Progenitor cell of endocrine pancreas (in vitro differentiated cells): ENCODE data around the gene LRRC8B. TPM values are rescaled to one million over a fixed set of nuclear protein-coding genes. Genes with fewer than 3 reads are reported as not detected.

Source experiments
- DNase-seq: peaks from one replicate; pipeline ENCODE4 v3.0.0; 2021; ENCODE audit warnings: low spot score; ENCODE audit not compliant: unreplicated experiment
- H3K27ac Mint-ChIP-seq: 2 replicates; pipeline ENCODE4 v1.8.0; 2021; ENCODE audit warnings: mild to moderate bottlenecking, moderate library complexity, mixed read lengths
- H3K27me3 Mint-ChIP-seq: 2 replicates; pipeline ENCODE4 v1.8.0; 2021; ENCODE audit warnings: mixed read lengths
- H3K36me3 Mint-ChIP-seq: 2 replicates; pipeline ENCODE4 v1.8.0; 2022; ENCODE audit warnings: mixed read lengths; ENCODE audit not compliant: insufficient read depth
- H3K4me1 Mint-ChIP-seq: 2 replicates; pipeline ENCODE4 v1.8.0; 2021; ENCODE audit warnings: low read depth, mixed read lengths
- H3K4me3 Mint-ChIP-seq: 2 replicates; pipeline ENCODE4 v1.8.0; 2021; ENCODE audit warnings: low read depth, mild to moderate bottlenecking, moderate library complexity, mixed read lengths
- H3K9me3 Mint-ChIP-seq: 2 replicates; pipeline ENCODE4 v1.8.0; 2021; ENCODE audit warnings: low read depth, mixed read lengths
- CTCF ChIP-seq: fragments of 200-600 bp; sonication (generic); IDR thresholded peaks from one replicate; pipeline ENCODE4 v1.5.0; 2021; ENCODE audit warnings: antibody characterized with exemption, mild to moderate bottlenecking; ENCODE audit not compliant: unreplicated experiment
- total RNA-seq: library from RNA; stranded (reverse); gene quantifications from 2 replicates; pipeline ENCODE4 v1.2.1, GENCODE V29; 2021

Gene LRRC8B
- total RNA-seq, 1 donor from 2014 or later, result 22.2 TPM

GRCh38 chr1:89602871-89603404 is 78.3 kb downstream of the LRRC8B start:
- H3K4me1 Mint-ChIP-seq, result no peaks in the 10 kb centered on the region
- H3K27ac Mint-ChIP-seq, result no peak overlapping the region
- no peak for DNase-seq
- H3K36me3 Mint-ChIP-seq, result no peaks in the 10 kb centered on the region
- TF ChIP-seq CTCF, result no peak
- H3K4me3 Mint-ChIP-seq, result no peak overlapping the region
- H3K27me3 Mint-ChIP-seq, result no peaks in the 10 kb centered on the region
- no peaks in the 10 kb centered on the region for H3K9me3 Mint-ChIP-seq

GRCh38 chr1:89603651-89604413 is 79.2 kb downstream of the LRRC8B start:
- DNase-seq, result no peak
- Mint-ChIP-seq H3K27me3 (no peaks in the 10 kb centered on the region), H3K36me3 (no peaks in the 10 kb centered on the region), H3K4me3 (no peak overlapping the region), H3K9me3 (no peaks in the 10 kb centered on the region), H3K27ac (no peak overlapping the region), H3K4me1 (no peaks in the 10 kb centered on the region)
- no peak for TF ChIP-seq CTCF

GRCh38 chr1:89604414-89604735 is 79.7 kb downstream of the LRRC8B start:
- no peaks in the 10 kb centered on the region for H3K4me1 Mint-ChIP-seq
- no peaks in the 10 kb centered on the region for H3K36me3 Mint-ChIP-seq
- DNase-seq, result no peak
- no peak overlapping the region for H3K4me3 Mint-ChIP-seq
- TF ChIP-seq CTCF, result no peak
- H3K27me3 Mint-ChIP-seq, result no peaks in the 10 kb centered on the region
- no peaks in the 10 kb centered on the region for H3K9me3 Mint-ChIP-seq
- H3K27ac Mint-ChIP-seq, result no peak overlapping the region

GRCh38 chr1:89605692-89606091 is 81.1 kb downstream of the LRRC8B start:
- H3K9me3 Mint-ChIP-seq, result no peaks in the 10 kb centered on the region
- H3K4me3 Mint-ChIP-seq, result no peak overlapping the region

More at GRCh38 chr1:89605692-89606091, 81.1 kb downstream of the LRRC8B start:
- H3K27me3 Mint-ChIP-seq, result no peaks in the 10 kb centered on the region
- no peaks in the 10 kb centered on the region for H3K4me1 Mint-ChIP-seq
- H3K27ac Mint-ChIP-seq, result no peak overlapping the region
- H3K36me3 Mint-ChIP-seq, result no peaks in the 10 kb centered on the region
- no peak for TF ChIP-seq CTCF
- no peak for DNase-seq
